Stimulated activated CD4-positive, alpha-beta T cell treated with anti-CD3 and anti-CD28 coated beads, TNF-alpha, amount 100 ng/mL, for 1 hour (primary cell): ENCODE data around the gene SLC22A23.

Experiments used
- DNase-seq, 3 donors: peaks; one replicate each; pipeline ENCODE4 v3.0.0-alpha.2; 2020; ENCODE audit warnings: low read depth in 3 of 3, low spot score in 1 of 3

Gene SLC22A23

DNA sequence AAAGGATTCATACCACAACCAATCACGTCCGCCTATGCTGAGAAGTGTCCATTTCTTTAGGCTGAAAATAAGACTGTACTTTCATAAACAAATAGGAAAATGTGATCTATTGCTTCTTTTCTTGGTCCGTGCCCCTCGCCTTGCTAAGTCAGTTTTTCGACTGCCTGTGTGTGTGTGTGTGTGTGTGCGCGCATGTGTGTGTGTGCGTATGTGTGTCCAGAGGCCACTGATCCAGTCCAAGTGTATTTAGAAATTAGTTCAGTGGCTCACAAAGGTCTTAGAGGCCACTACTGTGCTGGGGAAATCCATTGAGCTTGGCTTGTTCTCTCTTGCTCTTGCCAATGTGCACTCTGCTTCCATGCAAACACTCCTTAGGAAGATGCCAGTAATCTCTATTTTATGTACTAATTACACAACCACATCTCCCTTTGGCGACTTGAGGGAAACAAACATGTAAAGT, 50.5 kb downstream of the SLC22A23 start:
- DNase-seq: no peak

DNA sequence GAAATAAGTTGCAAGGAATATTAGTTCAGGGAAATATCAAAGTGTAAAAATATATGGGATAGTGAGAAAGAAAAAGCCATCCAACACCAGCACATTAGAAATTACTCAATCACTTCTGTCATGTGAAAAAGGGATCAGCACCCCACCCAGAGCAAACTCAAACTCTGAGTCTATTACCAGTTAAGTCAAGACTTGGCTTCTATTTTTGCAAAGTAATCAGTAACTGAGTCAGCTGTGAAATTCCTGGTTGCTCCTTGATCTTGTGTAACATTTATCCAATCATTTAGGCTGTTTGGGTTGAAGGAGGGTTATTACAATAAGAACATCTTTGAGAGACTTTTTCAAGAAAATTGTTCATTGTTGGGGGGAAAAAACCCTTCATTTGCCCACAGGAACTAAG, 51.2 kb downstream of the SLC22A23 start:
- DNase-seq: no peak

DNA sequence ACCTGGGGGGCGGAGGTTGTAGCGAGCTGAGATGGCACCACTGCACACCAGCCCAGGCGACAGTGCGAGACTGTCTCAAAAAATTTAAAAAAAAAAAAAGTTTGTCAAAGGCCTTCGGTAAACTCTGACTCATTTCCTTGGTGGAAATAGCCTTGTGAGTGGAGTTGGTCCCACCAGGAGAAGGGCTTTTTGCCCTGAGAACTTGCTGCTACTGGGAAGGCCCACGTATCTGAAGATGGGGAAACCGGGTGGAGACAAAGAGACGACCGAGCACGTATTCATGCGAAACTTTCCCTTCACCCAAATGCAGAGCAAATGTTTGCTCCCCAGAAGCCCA, 51.7 kb downstream of the SLC22A23 start:
- no peak for DNase-seq

DNA sequence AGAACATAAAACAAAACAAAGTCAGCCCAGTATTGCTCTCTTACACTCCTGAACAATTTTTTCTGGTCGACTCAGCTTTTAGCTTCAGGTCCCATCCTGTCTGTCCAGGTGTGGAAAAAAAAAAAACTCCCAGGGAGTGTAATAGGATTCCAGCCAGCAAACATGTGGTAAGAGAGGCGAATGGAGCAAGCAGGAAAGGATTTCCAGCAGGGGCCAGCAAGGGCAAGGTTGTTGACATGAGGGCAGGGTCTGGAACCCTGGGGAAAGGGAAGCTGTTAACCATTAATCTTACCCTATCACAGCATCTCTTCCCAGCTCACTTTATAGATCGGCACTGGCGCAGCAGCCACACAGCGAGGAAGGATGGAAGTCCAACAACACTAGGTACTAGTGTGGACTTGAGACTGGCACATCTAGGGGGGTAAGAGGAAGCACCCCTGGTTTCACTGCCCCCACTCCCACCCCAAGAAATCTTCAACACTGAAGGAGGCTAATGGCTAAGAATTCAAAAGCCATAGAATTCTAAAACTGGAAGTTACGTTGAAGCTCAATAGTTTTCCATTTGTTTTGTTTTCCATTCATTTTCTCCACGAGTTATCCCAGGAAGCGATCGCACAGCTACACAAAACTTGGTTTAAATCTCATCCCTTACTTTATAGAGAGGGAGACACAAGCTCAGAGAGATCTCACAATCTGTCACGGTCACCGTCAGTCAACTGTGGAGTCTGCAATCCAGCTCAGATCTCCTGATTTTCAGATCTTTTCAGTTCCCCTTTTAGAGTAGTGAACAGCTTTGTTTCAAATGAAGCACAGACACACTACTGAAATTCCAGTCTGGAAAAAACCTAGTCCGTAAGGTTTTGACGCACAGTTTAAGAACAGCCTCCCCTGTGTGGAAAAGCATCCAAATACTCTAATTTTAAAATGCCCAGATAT, 53.3 kb downstream of the SLC22A23 start:
- no peak for DNase-seq

DNA sequence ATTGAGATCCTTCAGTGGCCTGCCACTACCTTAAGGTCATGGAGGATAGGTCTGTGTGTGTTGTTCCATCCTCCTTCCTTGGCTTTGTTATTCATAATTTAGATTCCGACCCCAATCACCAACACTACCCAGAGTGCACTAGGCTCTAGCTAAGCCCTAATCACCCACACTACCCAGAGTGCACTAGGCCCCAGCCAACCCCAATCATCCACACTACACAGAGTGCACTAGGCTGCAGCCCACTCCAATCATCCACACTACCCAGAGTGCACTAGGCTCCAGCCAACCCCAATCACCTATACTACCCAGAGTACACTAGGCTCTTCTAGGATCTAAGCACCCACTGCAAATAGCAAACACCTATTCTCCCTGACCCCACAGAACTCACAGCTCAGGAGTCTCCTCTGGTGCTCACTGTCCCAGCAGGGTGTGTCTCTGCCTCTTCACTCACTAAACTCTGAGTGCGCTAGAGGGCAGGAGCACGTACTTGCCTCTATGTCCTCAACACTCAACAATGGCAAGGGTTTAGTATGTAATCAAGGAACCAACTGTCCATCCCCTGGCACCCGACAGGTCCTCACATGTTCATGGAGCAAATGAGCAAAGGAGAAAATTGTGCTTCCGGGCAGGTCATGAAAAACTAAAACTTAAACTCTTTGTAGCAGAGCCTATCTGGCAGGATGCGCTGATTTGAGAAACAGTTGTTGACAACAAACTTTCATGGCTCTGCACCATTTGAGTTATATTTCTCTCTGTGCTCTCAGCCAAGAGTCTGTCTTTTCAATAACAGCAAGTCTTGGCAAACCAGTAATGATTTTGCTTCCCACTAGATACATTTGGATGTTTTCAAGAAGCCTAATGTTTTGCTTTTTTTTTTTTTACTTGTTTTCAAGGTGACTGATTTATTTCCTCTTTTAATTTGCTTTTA, 54.3 kb downstream of the SLC22A23 start:
- no peak for DNase-seq

DNA sequence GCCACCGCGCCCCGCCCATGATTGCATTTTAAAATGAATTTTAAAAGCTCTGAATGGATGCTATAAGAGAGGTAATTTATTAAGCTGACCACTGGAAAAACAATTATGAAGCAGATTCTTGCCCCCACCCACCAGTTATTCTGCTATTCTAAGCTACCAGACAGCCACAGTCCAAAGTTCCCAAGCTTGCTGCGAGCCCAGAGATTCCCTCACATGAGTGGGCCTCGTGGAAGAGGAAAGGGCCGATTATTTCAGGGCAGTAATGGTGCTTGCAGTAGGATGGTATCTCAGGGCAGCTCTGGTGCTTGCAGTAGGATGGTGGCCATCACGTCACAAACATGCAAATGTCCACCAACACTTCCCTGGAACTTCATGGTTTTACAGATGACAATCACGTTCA, 56.7 kb downstream of the SLC22A23 start:
- DNase-seq: no peak

DNA sequence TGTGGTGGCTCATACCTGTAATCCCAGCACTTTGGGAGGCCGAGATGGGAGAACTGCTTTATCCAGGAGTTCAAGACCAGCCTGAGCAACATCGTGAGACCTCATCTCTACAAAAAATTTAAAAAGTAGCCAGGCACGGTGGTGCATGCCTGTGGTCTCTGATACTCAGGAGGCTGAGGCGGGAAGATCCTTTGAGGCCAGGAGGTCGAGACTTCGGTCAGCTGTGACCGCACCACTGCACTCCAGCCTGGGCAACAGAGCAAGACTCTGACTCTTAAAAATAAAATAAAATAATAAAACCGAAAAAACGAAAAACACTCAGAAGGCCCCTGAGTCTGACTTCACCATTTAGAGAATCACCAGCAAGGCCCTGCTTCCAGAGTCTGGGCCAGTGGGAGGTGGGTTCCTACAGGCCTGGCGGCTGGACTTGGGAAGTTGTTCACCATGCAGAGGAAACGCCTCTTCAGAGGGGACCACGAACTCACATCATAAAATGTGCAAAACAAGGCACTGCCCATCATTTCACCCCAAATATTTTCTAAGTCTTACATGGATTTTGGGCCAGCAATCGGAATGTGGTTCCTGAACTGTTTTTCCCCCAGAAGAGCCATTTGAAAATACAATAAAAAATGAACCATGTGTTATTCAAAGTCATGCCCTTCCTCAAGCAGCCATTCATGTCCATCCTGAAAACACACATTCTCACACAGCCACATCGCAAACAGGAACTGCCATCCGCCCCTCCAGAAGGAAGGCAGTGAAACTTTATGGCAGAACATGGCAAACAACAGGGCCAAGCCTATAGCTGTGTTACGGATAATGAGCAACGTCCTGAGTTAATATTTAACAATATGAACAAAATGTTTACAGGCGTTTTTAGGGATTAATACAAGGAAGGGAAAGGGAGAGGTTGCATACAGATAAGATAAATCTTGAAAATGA, 57.8 kb downstream of the SLC22A23 start:
- no peak for DNase-seq

DNA sequence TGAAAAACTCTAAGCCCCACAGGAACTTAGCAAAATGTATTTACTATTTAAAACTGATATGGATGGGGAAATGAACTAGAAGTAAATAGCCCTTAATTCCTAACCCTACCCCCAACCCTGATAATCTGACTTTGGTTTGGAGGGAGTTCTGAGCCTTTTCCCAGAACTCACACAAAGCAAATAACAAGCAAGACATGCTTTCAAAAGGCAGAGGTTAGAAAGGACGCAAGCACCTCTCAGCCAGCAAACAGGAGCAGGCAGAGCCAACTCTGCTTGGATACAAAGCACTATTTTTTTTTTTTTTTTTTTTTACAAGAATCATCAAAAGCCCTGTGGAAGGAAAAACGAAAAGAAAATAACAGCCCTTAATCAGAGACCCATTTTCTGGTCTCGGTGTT, 58.7 kb downstream of the SLC22A23 start:
- no peak for DNase-seq

DNA sequence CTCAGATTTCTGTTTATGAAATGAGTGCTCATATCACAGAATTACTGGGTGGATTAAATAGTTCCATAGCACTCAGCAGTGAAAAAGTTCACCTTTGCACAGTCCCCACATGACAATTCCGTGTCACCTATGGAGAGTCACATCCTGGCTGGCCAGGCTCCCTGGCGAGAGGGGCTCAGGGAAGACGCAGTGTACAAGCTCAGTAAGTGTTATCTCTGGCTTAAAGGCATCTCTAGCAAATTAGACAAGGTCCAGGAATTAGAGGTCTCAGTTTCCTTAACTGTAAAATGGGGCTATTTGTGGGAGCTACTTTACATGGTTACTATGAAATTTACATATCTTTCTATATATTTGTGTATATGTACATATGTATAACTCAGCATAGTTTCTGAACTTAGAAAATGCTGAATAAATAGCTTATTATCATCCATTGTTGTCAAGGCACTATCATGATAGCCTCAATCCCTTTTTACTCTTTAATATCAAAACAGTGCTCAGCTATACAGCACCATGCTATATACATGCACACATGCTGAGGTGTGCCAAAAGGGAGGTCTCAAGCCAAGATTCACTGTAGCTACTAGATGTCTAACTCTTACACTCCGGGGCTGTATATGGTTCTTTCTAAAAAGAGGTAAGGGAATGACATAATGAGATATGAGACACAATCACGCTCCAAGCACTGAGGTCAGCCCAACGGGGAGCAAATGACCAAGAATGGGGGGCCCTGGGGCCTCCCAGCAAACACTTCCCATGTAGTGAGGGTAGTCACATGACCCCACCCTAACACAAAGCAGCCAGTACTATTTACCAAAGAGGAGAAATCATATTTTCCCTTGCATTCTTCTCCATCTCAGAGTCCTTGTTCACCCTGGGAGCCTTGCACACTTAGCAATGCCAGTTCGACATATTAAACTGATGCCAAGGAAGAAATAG, 59.4 kb downstream of the SLC22A23 start:
- DNase-seq: no peak

DNA sequence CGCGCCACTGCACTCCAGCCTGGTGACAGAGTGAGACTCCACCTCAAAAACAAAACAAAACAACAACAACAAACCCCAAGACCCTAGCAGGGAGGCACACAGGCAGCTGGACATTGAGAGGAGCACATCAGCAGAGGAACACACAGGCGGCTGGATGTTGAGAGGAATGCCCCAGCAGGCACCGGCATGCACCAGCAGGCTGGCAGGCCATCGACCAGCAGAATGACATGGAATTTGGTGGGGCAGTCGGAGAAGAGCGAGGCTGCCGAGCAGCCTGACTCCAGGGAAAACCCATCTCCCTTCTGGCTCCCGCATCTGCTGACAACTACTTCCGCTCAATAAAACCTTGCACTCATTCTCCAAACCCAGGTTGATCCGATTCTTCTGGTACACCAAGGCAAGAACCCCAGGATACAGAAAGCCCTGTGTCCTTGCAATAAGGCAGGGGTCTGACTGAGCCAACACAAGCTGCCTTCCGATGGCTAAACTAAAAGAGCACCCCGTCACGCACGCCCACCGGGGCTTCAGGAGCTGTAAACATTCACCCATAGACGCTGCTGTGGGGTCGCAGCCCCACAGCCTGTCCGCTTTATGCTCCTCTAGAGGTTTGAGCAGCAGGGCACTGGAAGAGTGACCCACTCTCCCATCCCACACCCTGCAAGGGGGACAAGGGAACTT, 60.2 kb downstream of the SLC22A23 start:
- DNase-seq: no peak

DNA sequence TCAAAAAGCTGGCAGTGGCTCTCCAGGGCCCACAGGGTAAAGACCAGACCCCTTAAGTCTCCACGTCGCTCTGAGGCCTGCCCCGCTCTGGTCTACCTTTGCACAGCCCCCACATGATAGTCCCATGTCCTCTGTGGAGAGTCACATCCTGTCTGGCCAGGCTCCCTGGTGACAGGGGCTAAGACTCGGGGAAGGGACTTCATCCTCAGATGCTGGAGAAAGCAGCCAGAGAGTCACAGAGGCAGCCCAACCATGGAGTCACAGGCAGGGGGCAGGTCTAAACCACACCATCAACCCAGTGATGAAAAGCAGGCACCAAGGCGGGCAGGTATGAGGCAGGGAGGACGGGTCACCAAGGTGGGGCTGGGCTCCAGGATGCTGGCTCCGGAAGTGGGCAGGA, 62.2 kb downstream of the SLC22A23 start:
- no peak for DNase-seq

DNA sequence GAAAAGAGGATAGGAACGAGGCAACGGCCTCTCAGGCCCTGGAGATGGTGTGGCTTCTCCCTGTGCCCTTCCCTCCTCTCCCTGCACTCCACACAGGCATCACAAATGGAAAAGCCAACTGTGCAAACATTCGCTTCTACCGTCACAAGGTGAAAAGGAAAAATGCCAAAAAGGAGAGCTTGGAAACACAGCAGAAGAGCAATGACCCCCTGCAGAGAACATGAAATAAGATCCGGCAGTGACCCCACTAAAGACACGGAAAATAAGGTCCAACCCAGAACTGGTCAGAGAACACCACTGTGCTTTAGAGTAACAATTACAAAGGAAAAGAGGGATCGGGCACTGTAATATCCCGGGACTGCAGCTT, 63.0 kb downstream of the SLC22A23 start:
- DNase-seq: no peak

DNA sequence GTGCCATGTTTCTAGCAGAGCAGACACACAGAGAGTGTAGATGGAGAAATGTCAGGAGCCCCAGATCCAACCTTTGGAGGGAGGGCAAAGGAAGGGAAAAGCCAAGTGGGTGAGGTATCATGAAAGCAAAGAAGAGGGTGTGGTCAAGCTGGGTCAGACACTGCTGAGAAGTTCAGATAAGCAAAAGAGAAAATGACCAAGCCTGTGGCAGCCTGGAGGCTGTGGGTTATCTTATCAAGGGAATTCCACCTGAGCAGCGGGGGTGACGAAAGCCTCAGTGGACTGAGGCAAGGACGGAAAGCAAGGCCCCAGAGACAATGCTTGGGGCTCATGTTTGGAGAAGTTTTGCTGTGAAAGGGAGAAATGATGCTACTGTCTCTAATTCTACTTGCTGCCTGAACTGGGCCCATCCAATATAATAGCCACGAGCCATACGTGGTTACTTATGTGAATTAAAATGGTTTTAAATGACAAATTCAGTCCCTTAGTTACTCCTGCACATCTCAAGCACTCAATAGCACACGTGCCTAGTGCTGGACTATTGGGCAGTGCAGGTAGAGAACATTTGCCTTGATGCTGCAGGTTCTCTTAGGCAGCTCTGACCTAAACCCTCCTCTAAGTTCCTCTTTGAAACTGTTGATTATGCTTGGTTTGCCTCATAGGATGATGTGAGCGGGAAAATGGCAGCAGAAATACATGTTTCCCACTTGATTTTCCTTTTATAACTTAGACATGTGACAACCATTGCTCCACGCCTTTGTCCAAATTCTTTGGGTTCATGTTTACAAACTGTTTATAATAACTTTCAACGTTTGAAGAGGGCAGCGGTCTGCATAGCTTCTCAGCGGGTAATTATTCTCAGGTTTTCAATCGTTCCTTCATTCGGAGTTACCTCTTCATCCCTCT, 63.7 kb downstream of the SLC22A23 start:
- DNase-seq: no peak

DNA sequence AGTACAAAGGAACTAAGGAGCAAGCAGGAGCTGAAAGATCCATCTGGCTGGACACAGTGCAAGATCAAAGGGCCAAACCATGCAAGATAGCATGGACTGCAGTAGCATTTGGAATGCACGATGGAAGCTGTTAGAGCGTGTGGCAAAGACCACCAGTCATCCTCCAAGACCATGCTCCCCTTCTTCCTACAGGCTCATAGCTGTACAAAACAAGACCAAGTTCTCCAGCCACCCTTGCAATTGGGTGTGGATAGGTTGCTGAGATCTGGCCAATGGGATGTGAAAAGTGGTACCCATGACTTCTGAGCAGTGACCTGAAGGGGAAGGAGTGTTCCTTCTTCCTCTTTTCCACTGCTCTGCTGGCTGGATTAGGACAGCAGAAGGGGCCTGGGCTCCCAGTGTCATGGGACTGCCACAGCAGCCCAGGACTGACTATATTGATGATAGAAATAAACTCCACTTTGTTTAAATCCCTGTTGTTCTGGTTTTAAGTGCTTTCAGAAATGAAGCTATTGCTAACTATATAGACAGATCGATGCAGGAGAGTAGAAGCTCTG, 64.9 kb downstream of the SLC22A23 start:
- no peak for DNase-seq

DNA sequence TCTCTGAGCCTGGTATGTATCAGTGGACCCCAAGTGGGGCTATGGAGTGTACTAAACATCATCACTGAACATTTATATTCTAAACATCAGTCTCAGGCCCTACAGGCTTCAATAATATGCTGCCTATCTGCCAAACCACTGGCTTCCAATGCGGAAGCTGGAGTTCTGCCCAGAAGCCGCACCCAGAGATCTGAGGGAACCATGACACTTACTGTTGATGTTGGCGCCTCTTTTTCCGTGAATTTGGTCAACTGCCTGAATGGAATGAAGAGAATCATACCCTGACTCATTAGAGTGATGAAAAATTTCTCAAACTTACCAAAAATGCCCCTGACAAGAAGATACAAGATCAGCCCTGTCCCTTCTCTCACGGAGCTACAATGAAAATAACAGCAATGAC, 66.2 kb downstream of the SLC22A23 start:
- no peak for DNase-seq

DNA sequence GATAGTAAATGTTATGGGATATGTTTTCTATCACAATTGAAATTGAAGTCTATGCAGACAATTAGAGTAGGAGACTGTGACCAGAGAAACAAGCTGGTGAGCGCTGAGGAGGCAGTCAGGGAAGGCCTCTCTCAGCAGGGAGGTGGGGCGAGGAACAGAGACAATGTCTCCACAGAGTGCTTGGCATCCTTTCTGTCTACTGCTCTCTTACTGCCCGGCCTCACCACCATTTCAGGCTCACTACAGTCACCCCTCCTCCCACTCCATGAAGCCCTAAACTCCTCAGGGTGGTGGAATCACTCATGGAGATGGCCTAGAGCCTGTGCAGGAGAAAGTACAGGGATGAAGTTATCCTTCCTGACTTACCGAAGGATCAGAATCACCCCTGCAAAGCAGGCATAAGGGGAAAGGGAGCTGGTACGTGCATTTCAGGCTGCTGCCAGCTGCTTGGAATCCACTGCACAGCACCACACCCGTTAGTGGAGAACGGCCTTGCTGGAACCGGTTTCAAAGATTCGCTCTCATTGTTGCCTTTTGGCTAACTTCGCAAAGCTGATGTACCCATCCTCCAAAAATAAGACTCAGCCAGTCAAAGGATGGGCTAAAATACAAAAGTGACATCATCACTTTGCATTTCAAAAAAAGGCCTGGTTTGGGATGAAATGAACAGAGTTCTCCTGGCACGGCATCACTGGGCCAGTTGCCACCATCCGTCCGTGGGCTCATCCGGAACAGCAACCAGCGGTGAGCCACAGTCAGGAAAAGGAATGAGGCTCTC, 67.3 kb downstream of the SLC22A23 start:
- no peak for DNase-seq

DNA sequence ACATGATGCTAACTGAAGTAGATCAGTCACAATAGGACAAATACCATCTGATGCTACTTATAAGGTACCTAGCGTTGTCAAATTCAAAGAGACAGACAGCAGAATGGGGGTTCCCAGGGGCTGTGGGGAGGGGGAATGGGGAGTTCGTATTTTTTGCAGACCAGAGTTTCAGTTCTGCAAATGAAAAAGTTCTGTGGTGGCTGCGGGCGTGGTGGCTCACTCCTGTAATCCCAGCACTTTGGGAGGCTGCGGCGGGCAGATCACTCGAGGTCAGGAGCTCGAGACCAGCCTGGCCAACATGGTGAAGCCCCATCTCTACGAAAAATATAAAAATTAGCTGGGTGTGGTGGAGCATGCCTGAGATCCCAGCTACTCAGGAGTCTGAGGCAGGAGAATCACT, 68.1 kb downstream of the SLC22A23 start:
- DNase-seq: no peak
